NOMO-1 (cell line): ENCODE data around the gene DACH2.

Experiments
- DNase-seq, 2 experiments: peaks; one replicate each; lab custom pipeline; 2025; ENCODE audit not compliant: unreplicated experiment in 2 of 2; lab: John Stamatoyannopoulos, UW

Gene DACH2

DNA sequence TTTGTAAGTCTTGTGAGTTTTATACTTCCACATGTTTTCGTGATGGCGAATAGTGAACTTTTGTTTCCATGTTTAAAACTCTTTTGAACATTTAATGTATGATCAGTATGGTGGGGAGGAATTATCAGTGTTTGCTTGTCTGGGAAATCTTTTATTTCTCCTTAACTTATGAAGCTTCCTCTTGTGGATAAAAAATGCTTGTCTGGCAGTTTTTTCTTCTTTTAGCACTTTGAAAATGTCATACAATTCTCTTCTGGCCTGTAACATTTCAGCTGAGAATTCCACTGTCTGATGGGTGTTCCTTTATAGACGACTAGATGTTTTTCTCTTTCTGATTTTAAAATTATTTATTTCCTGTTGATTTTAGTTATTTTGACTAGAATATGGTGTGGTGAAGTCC lies 576.0 kb downstream of the DACH2 start:
- no peak for DNase-seq

DNA sequence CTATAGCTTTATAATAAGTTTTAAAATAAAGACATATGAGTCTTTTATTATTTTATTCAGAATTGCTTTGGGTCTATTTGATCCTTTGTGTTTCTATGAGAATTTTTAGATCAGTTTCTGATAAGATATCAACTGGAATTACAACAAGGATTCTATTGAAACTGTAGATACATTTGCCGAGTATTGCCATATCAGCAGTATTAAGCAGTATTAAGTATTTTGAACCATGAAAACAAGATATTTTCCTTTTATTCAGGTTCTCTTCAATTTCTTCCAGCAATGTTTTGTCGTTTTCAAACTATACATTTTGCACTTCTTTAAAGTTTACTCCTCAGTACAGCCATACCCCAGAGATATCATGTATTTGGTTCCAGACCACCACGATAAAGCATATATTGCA lies 598.8 kb downstream of the DACH2 start:
- DNase-seq: no peak

DNA sequence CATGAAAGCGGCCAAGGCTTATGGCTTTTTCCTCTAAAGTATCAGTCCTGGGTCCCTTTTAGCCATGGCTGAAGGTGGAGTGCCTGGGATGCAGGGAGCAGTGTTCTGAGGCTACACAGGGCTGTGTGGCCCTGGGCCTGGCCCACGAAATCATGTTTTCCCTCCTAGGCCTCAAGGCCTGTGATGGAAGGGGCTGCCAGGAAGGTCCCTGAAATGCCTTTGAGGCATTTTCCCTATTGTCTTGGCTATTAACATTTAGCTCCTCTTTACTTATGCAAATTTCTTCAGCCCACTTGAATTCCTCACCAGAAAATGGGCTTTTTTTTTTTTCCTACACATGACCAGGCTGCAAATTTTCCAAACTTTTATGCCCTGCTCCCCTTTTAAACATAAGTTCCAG lies 657.0 kb downstream of the DACH2 start:
- DNase-seq: no peak

DNA sequence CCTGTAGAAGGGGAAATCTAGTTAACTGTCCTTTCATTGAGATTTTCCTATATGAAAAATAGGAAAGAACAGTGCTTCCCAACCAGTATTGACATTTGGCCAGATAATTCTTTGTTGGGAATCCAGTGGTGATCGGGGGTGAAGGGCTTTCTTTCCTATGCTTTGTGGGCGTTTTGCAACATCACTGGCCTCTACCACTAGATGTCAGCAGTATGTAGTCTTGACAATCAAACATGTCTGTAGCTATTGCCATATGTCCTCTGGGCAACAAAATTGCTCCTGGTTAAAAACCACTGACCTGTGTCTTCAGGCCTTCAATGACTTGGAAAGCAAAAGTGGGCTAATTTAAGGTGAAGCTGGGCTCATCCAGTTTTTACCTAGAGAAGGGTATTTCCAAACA lies 658.5 kb downstream of the DACH2 start:
- peak in 1 of 2 experiments; percentile 0 for DNase-seq

DNA sequence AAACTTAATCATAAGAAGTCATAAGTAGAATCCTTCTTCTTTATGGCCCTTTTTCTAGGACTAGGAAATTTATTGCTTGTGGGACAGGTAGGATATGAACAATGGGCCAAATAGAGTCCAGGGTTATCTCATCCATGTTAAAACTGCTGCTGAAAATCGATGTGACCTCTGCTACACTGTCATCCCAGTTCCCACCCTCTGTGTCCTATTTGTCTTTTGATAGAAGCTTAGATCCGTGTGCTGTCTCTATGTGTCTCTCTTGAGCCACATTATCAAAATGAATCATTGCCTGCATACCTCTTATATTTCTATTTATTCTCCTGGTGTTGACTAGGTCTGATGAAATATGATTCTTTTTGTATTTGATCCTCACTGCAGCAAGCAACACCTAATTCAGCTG lies 661.4 kb downstream of the DACH2 start:
- no peak for DNase-seq

DNA sequence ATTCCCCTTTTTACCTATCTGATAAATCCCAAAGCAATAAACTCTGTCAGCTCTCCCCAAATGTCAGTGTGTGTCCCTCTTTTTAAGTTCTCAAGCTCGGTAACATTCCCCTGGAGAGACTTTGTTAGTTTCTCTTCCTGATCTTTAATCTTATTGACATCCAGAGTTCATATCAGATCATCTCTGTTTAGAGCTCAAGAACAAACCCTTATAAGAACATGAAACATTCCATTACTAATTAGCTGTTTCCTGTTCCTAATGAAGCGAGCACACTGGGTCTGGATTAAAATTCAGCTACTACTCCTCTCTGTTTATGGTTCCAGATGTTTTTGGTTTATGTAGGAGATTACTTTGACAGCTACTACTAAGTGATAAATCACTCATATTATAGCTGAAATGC lies 681.5 kb downstream of the DACH2 start:
- DNase-seq: no peak

DNA sequence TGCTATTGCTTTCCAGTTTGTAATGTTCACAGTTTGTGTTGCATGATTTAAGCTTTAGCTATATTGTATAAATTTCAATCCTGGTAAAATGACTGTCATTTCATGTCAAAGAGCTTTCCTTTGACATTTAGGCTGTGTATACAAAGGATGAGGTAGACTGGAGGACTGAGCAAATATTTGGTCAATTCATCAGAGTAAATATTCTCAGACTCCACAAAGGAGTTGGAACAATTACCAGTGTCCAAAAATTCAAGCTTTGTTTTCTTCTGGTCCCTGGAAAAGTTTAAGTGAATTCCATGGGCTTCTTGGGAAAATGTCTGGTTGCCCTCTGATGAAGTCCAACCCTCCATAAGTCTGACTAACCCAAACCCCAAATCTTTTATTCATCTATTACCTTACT lies 682.4 kb downstream of the DACH2 start:
- no peak for DNase-seq

DNA sequence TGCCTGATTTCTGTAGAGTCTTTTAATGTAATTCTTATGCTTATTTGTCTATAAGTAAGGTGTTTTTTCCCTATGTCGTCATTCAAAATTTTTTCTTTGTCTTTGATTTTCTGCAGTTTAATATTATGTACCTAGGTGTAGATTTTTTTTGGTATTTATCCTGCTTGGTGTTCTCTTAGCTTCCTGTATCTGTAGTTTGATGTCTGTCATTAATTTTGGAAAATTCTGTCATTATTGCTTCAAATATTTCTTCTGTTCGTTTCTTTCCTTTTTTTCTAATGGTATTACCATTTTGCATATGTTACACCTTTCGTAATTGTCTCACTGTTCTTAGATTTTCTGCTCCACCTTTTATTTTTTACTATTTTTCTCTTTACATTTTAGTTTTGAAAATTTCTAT lies 696.9 kb downstream of the DACH2 start:
- DNase-seq: no peak
